ENCODE measurements around the gene ETS1.

DNA sequence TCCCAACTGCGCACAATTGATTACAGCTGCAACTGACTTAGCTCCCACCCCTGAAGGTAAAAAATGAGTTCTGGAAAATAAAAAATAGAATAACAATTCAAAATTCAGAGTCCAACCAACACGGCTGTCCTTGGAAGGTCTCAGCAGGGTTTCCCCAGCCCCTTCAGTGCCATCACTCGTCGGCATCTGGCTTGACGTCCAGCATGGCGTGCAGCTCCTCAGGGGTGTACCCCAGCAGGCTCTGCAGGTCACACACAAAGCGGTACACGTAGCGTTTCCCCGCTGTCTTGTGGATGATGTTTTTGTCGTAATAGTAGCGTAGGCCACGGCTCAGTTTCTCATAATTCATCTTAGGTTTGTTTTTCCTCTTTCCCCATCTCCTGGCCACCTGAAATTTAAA is 125.2 kb downstream of the ETS1 start:
- TF ChIP-seq, protein P1, sequence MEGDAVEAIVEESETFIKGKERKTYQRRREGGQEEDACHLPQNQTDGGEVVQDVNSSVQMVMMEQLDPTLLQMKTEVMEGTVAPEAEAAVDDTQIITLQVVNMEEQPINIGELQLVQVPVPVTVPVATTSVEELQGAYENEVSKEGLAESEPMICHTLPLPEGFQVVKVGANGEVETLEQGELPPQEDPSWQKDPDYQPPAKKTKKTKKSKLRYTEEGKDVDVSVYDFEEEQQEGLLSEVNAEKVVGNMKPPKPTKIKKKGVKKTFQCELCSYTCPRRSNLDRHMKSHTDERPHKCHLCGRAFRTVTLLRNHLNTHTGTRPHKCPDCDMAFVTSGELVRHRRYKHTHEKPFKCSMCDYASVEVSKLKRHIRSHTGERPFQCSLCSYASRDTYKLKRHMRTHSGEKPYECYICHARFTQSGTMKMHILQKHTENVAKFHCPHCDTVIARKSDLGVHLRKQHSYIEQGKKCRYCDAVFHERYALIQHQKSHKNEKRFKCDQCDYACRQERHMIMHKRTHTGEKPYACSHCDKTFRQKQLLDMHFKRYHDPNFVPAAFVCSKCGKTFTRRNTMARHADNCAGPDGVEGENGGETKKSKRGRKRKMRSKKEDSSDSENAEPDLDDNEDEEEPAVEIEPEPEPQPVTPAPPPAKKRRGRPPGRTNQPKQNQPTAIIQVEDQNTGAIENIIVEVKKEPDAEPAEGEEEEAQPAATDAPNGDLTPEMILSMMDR (IDR thresholded peaks at IDR 0.05; ENCODE audit: low read length) = no peak
- no peak for TF ChIP-seq EZH2 (IDR thresholded peaks at IDR 0.05; ENCODE audit: borderline replicate concordance, low read length)

Data from OCI-LY1 (cell line).